HL-60 (cell line): ENCODE results near the gene ISL2.

Experiments used
- POLR2AphosphoS5 ChIP-seq: IDR thresholded peaks from 2 replicates; pipeline ENCODE4 v1.6.1; 2012; ENCODE audit warnings: low read depth
- TF ChIP-seq, protein P1 (sequence below): IDR thresholded peaks from one replicate; pipeline ENCODE4 v1.5.1; 2011; ENCODE audit warnings: low read length, control low read depth, inconsistent platforms; ENCODE audit not compliant: insufficient read depth

DNA sequence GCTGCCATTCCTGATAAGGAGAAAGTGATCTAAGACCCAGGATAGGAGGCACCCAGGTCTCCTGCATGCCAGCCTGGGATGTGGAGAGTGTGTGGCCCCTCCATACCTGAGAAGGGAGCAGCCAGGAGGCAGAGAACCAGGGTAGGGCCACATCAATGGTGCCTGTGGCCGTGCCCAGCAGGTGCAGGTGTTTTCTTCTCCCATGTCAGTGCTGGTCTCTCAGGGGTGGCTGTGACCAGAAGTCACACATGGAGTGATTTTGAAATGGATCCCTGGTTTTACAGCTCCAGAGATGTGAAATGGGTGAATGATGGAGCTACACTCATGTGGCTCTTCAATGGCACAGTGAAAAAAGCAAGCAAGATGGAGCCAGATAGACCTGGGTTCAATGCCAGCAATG is 3.3 kb upstream of the ISL2 start:
- TF ChIP-seq, protein P1, sequence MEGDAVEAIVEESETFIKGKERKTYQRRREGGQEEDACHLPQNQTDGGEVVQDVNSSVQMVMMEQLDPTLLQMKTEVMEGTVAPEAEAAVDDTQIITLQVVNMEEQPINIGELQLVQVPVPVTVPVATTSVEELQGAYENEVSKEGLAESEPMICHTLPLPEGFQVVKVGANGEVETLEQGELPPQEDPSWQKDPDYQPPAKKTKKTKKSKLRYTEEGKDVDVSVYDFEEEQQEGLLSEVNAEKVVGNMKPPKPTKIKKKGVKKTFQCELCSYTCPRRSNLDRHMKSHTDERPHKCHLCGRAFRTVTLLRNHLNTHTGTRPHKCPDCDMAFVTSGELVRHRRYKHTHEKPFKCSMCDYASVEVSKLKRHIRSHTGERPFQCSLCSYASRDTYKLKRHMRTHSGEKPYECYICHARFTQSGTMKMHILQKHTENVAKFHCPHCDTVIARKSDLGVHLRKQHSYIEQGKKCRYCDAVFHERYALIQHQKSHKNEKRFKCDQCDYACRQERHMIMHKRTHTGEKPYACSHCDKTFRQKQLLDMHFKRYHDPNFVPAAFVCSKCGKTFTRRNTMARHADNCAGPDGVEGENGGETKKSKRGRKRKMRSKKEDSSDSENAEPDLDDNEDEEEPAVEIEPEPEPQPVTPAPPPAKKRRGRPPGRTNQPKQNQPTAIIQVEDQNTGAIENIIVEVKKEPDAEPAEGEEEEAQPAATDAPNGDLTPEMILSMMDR, result no peak
- TF ChIP-seq POLR2AphosphoS5, result no peak
